HG03175 (cell line): ENCODE results near the gene GALNT15.

Experiments used
- ATAC-seq: cut with Tn5 transposase; IDR thresholded peaks from one replicate; pipeline ENCODE4 v1.9.1; 2021; ENCODE audit warnings: mild to moderate bottlenecking, moderate library complexity; ENCODE audit not compliant: unreplicated experiment

Gene GALNT15

GRCh38 chr3:16186565-16186964 lies 12.1 kb downstream of the GALNT15 start:
- ATAC-seq, result no peak

GRCh38 chr3:16187213-16187790 lies 12.8 kb downstream of the GALNT15 start:
- ATAC-seq, result no peak

- ATAC-seq, result no peak
Observed at GRCh38 chr3:16188071-16188470, 13.6 kb downstream of the GALNT15 start.

- no peak for ATAC-seq
Observed at GRCh38 chr3:16189201-16189600, 14.7 kb downstream of the GALNT15 start.

GRCh38 chr3:16190704-16191103 lies 16.2 kb downstream of the GALNT15 start:
- no peak for ATAC-seq

GRCh38 chr3:16191591-16191990 lies 17.1 kb downstream of the GALNT15 start:
- ATAC-seq, result no peak

- no peak for ATAC-seq
Observed at GRCh38 chr3:16192176-16192811, 17.8 kb downstream of the GALNT15 start.

GRCh38 chr3:16198427-16198826 lies 23.9 kb downstream of the GALNT15 start:
- no peak for ATAC-seq

GRCh38 chr3:16199769-16200168 lies 25.3 kb downstream of the GALNT15 start:
- ATAC-seq, result no peak

- no peak for ATAC-seq
Observed at GRCh38 chr3:16200411-16200810, 25.9 kb downstream of the GALNT15 start.

GRCh38 chr3:16203031-16203430 lies 28.6 kb downstream of the GALNT15 start:
- no peak for ATAC-seq

- ATAC-seq, result no peak
Observed at GRCh38 chr3:16203671-16204629, 29.5 kb downstream of the GALNT15 start.

GRCh38 chr3:16204751-16205150 lies 30.3 kb downstream of the GALNT15 start:
- ATAC-seq, result no peak

- no peak for ATAC-seq
Observed at GRCh38 chr3:16205156-16205870, 30.8 kb downstream of the GALNT15 start.

- no peak for ATAC-seq
Observed at GRCh38 chr3:16207031-16207430, 32.6 kb downstream of the GALNT15 start.

GRCh38 chr3:16211176-16211904 lies 36.9 kb downstream of the GALNT15 start:
- no peak for ATAC-seq

GRCh38 chr3:16214366-16214765 lies 39.9 kb downstream of the GALNT15 start:
- no peak for ATAC-seq

- ATAC-seq, result no peak
Observed at GRCh38 chr3:16216373-16216935, 42.0 kb downstream of the GALNT15 start.

GRCh38 chr3:16219777-16220176 lies 45.3 kb downstream of the GALNT15 start:
- ATAC-seq, result no peak

GRCh38 chr3:16221990-16222389 lies 47.5 kb downstream of the GALNT15 start:
- ATAC-seq, result no peak
